Activated CD4-positive, alpha-beta T cell treated with anti-CD3 and anti-CD28 coated beads, Interleukin-2, amount 10 ng/mL, durations not matched to agents 7 days and 5 days (primary cell): ENCODE results near the gene STAB2. TPM values are rescaled to one million over a fixed set of nuclear protein-coding genes. Genes with fewer than 3 reads are reported as not detected.

Experiments
- CTCF ChIA-PET: fragments of 350-600 bp; sonication (Branson Sonifier 250); formaldehyde crosslinking; loops from one replicate; lab custom pipeline; 2021; ENCODE audit warnings: antibody characterized with exemption; lab: Charles Lee
- POLR2A ChIA-PET: fragments of 350-600 bp; sonication (Branson Sonifier 250); formaldehyde crosslinking; loops from one replicate; lab custom pipeline; 2021; ENCODE audit warnings: antibody characterized with exemption; lab: Charles Lee
- DNase-seq: peaks from one replicate; pipeline ENCODE4 v3.0.0-alpha.2; 2020
- H3K27ac Mint-ChIP-seq: one replicate; pipeline ENCODE4 v1.8.0; 2021; ENCODE audit warnings: mild to moderate bottlenecking, moderate library complexity, mixed read lengths
- H3K27me3 Mint-ChIP-seq: one replicate; pipeline ENCODE4 v1.8.0; 2021; ENCODE audit warnings: mixed read lengths
- H3K36me3 Mint-ChIP-seq: one replicate; pipeline ENCODE4 v1.8.0; 2021; ENCODE audit warnings: low read depth, mixed read lengths
- H3K4me1 Mint-ChIP-seq: one replicate; pipeline ENCODE4 v1.8.0; 2021; ENCODE audit warnings: mixed read lengths
- H3K4me3 Mint-ChIP-seq: one replicate; pipeline ENCODE4 v1.8.0; 2021; ENCODE audit warnings: mild to moderate bottlenecking, moderate library complexity, mixed read lengths
- H3K9me3 Mint-ChIP-seq: one replicate; pipeline ENCODE4 v1.8.0; 2021; ENCODE audit warnings: mixed read lengths
- total RNA-seq, 2 experiments: library from RNA; stranded (reverse); gene quantifications; one replicate each; pipeline ENCODE4 v1.2.3, GENCODE V29; 2021

Gene STAB2
- total RNA-seq, 2 experiments from 2014 or later, result not detected

GRCh38 chr12:103751600-103751999 lies 164.5 kb downstream of the STAB2 start:
- no peak for DNase-seq
- ChIA-PET POLR2A (no interaction called here), CTCF (no interaction called here)
- Mint-ChIP-seq H3K4me3 (no peak overlapping the region), H3K4me1 (no peaks in the 10 kb centered on the region), H3K27ac (no peak overlapping the region), H3K9me3 (no peaks in the 10 kb centered on the region), H3K36me3 (no peaks in the 10 kb centered on the region), H3K27me3 (peaks cover 1% of the 10 kb centered on the region)

- ChIA-PET CTCF (no interaction called here), POLR2A (no interaction called here)
- Mint-ChIP-seq H3K9me3 (no peaks in the 10 kb centered on the region), H3K4me1 (no peaks in the 10 kb centered on the region), H3K27me3 (no peaks in the 10 kb centered on the region), H3K36me3 (no peaks in the 10 kb centered on the region), H3K27ac (no peak overlapping the region), H3K4me3 (no peak overlapping the region)
- DNase-seq, result no peak
Measured at GRCh38 chr12:103755425-103755824, 168.4 kb downstream of the STAB2 start.

- no peaks in the 10 kb centered on the region for H3K36me3 Mint-ChIP-seq
- no peaks in the 10 kb centered on the region for H3K4me1 Mint-ChIP-seq
- DNase-seq, result no peak
- H3K4me3 Mint-ChIP-seq, result no peak overlapping the region
- POLR2A ChIA-PET, result no interaction called here
- H3K27ac Mint-ChIP-seq, result no peak overlapping the region
- H3K27me3 Mint-ChIP-seq, result no peaks in the 10 kb centered on the region
- H3K9me3 Mint-ChIP-seq, result no peaks in the 10 kb centered on the region
- CTCF ChIA-PET, result no interaction called here
Measured at GRCh38 chr12:103756443-103756842, 169.4 kb downstream of the STAB2 start.

GRCh38 chr12:103757248-103757647 lies 170.2 kb downstream of the STAB2 start:
- no peaks in the 10 kb centered on the region for H3K27me3 Mint-ChIP-seq
- H3K4me3 Mint-ChIP-seq, result no peak overlapping the region
- CTCF ChIA-PET, result no interaction called here
- POLR2A ChIA-PET, result no interaction called here
- H3K36me3 Mint-ChIP-seq, result no peaks in the 10 kb centered on the region
- no peak overlapping the region for H3K27ac Mint-ChIP-seq
- no peaks in the 10 kb centered on the region for H3K9me3 Mint-ChIP-seq
- no peak for DNase-seq
- H3K4me1 Mint-ChIP-seq, result no peaks in the 10 kb centered on the region

GRCh38 chr12:103758310-103759089 lies 171.4 kb downstream of the STAB2 start:
- Mint-ChIP-seq H3K4me1 (no peaks in the 10 kb centered on the region), H3K4me3 (no peak overlapping the region), H3K27ac (no peak overlapping the region), H3K9me3 (no peaks in the 10 kb centered on the region), H3K36me3 (no peaks in the 10 kb centered on the region), H3K27me3 (no peaks in the 10 kb centered on the region)
- ChIA-PET CTCF (interaction anchor here (1.3 kb wide), 1 partner anchor 11 kb away, joined by 3 read pairs; no protein-coding TSS in a partner anchor), POLR2A (no interaction called here)
- DNase-seq, result no peak

- H3K27me3 Mint-ChIP-seq, result no peaks in the 10 kb centered on the region
- ChIA-PET CTCF (no interaction called here), POLR2A (no interaction called here)
- no peaks in the 10 kb centered on the region for H3K9me3 Mint-ChIP-seq
- DNase-seq, result no peak
- no peaks in the 10 kb centered on the region for H3K4me1 Mint-ChIP-seq
- H3K36me3 Mint-ChIP-seq, result no peaks in the 10 kb centered on the region
- H3K27ac Mint-ChIP-seq, result no peak overlapping the region
- no peak overlapping the region for H3K4me3 Mint-ChIP-seq
Measured at GRCh38 chr12:103762473-103762872, 175.4 kb downstream of the STAB2 start.

GRCh38 chr12:103765322-103765721 lies 178.2 kb downstream of the STAB2 start:
- CTCF ChIA-PET, result no interaction called here
- H3K27me3 Mint-ChIP-seq, result no peaks in the 10 kb centered on the region

GRCh38 chr12:103766028-103766427 lies 179.0 kb downstream of the STAB2 start:
- no peak for DNase-seq
- Mint-ChIP-seq H3K9me3 (no peaks in the 10 kb centered on the region), H3K4me3 (no peak overlapping the region), H3K27me3 (no peaks in the 10 kb centered on the region), H3K36me3 (no peaks in the 10 kb centered on the region), H3K27ac (no peak overlapping the region), H3K4me1 (no peaks in the 10 kb centered on the region)
- ChIA-PET CTCF (no interaction called here), POLR2A (no interaction called here)

More at GRCh38 chr12:103765322-103765721, 178.2 kb downstream of the STAB2 start:
- no peaks in the 10 kb centered on the region for H3K9me3 Mint-ChIP-seq
- no peak overlapping the region for H3K27ac Mint-ChIP-seq
- H3K4me3 Mint-ChIP-seq, result no peak overlapping the region
- POLR2A ChIA-PET, result no interaction called here
- no peaks in the 10 kb centered on the region for H3K36me3 Mint-ChIP-seq
- H3K4me1 Mint-ChIP-seq, result no peaks in the 10 kb centered on the region
- no peak for DNase-seq

GRCh38 chr12:103768467-103769123 lies 181.5 kb downstream of the STAB2 start:
- Mint-ChIP-seq H3K36me3 (no peaks in the 10 kb centered on the region), H3K27ac (no peak overlapping the region), H3K9me3 (no peaks in the 10 kb centered on the region), H3K4me3 (no peak overlapping the region), H3K27me3 (no peaks in the 10 kb centered on the region), H3K4me1 (no peaks in the 10 kb centered on the region)
- CTCF ChIA-PET, result interaction anchor here (0.7 to 1.0 kb wide), 2 partner anchors 9 to 777 kb away, joined by 3 to 4 read pairs; no protein-coding TSS in a partner anchor
- no peak for DNase-seq
- POLR2A ChIA-PET, result no interaction called here

GRCh38 chr12:103769240-103769945 lies 182.3 kb downstream of the STAB2 start:
- no peaks in the 10 kb centered on the region for H3K36me3 Mint-ChIP-seq
- H3K4me1 Mint-ChIP-seq, result no peaks in the 10 kb centered on the region
- H3K27ac Mint-ChIP-seq, result no peak overlapping the region
- DNase-seq, result no peak
- no peaks in the 10 kb centered on the region for H3K9me3 Mint-ChIP-seq
- H3K27me3 Mint-ChIP-seq, result no peaks in the 10 kb centered on the region
- POLR2A ChIA-PET, result no interaction called here
- CTCF ChIA-PET, result interaction anchor here (1.0 to 1.7 kb wide), 2 partner anchors 10 kb away, joined by 3 to 8 read pairs; no protein-coding TSS in a partner anchor
- no peak overlapping the region for H3K4me3 Mint-ChIP-seq

- CTCF ChIA-PET, result no interaction called here
- Mint-ChIP-seq H3K9me3 (no peaks in the 10 kb centered on the region), H3K27me3 (no peaks in the 10 kb centered on the region), H3K4me1 (no peaks in the 10 kb centered on the region), H3K4me3 (no peak overlapping the region), H3K27ac (no peak overlapping the region), H3K36me3 (no peaks in the 10 kb centered on the region)
- POLR2A ChIA-PET, result no interaction called here
- no peak for DNase-seq
Measured at GRCh38 chr12:103771466-103771865, 184.4 kb downstream of the STAB2 start.

GRCh38 chr12:103772367-103773108 lies 185.5 kb downstream of the STAB2 start:
- H3K9me3 Mint-ChIP-seq, result no peaks in the 10 kb centered on the region
- H3K27me3 Mint-ChIP-seq, result no peaks in the 10 kb centered on the region
- ChIA-PET POLR2A (no interaction called here), CTCF (interaction anchor here (0.9 kb wide), 1 partner anchor 10 kb away, joined by 3 read pairs; no protein-coding TSS in a partner anchor)
- no peaks in the 10 kb centered on the region for H3K36me3 Mint-ChIP-seq
- DNase-seq, result no peak
- H3K4me1 Mint-ChIP-seq, result no peaks in the 10 kb centered on the region
- H3K4me3 Mint-ChIP-seq, result no peak overlapping the region
- H3K27ac Mint-ChIP-seq, result no peak overlapping the region
